Measurements from ENCODE around the gene NUBP1.
"Not testable (repeated sequence)": the region's sequence is repeated elsewhere in the genome, so short reads cannot be mapped to it uniquely, and the experiment has no call there.

The NUBP1 gene

GRCh38 chr16:10765772-10766171, 22.1 kb downstream of the NUBP1 start:
- no peak overlapping the region for H3K27ac ChIP-seq
- no peak for TF ChIP-seq CTCF (conservative IDR thresholded peaks at IDR 0.05)
- TF ChIP-seq ZFX (IDR thresholded peaks at IDR 0.05) = no peak

GRCh38 chr16:10767127-10767526, 23.5 kb downstream of the NUBP1 start:
- TF ChIP-seq ZFX (IDR thresholded peaks at IDR 0.05) (no peak), CTCF (conservative IDR thresholded peaks at IDR 0.05) (no peak)
- H3K27ac ChIP-seq = no peak overlapping the region

DNA sequence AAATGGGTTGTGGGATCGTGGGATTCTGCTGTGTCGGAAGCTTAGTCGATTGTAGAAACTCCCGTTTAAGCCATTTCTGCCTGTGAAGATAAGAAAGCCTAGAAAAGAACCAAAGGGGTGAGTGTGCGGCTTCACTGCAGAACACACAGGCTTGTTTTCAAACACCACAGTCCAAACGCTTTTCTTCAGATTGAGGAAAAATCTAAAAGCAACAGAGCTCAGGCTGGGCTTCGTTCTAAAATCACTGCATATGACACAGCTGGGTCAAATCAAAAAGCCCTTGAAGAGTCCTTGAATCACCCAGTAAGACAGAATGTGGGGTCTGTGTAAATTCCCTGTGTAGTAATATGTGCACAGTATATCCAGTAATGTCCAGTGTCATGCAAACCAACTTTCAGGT, 25.7 kb downstream of the NUBP1 start:
- TF ChIP-seq CTCF (conservative IDR thresholded peaks at IDR 0.05) (no peak), ZFX (IDR thresholded peaks at IDR 0.05) (no peak)
- H3K27ac ChIP-seq = no peak overlapping the region

DNA sequence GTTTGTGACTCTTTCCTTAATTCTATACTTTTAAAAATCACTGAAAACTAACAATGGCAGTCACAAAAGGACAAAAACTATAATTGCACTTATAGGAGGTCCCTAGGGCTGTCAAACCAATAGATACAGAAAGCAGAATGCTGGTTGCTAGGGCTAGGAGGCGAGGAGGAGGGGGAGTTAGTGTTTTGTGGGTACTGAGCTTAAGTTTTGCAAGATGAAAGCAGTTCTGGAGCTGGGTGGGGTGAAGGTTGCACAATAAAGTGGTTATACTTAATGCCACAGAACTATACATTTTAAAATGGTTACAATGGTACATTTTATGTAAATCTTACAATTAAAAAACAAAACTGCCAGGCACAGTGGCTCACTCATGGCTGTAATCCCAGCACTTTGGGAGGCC, 27.3 kb downstream of the NUBP1 start:
- no peak for TF ChIP-seq CTCF (conservative IDR thresholded peaks at IDR 0.05)
- TF ChIP-seq ZFX (IDR thresholded peaks at IDR 0.05) = no peak
- no peak overlapping the region for H3K27ac ChIP-seq

- TF ChIP-seq CTCF (conservative IDR thresholded peaks at IDR 0.05) = no peak
- no peak for TF ChIP-seq ZFX (IDR thresholded peaks at IDR 0.05)
- no peak overlapping the region for H3K27ac ChIP-seq
Observed at GRCh38 chr16:10776280-10776679, 32.6 kb downstream of the NUBP1 start.

DNA sequence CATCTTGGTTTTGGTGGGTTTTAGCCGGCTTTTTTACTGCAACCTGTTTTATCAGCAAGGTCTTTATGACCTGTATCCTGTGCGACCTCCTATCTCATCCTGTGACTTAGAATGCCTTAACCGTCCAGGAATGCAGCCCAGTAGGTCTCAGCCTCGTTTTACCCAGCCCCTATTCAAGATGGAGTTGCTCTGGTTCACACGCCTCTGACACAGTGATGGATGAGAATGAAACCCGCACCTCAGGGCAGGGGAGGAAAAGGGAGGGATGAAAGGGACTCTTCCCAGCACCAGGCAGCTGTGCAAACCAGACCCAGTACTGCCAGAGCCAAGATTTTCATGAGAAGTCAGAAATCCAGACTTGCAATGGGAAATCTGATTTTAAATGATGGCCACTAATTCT, 33.3 kb downstream of the NUBP1 start:
- H3K27ac ChIP-seq = not testable (repeated sequence)

DNA sequence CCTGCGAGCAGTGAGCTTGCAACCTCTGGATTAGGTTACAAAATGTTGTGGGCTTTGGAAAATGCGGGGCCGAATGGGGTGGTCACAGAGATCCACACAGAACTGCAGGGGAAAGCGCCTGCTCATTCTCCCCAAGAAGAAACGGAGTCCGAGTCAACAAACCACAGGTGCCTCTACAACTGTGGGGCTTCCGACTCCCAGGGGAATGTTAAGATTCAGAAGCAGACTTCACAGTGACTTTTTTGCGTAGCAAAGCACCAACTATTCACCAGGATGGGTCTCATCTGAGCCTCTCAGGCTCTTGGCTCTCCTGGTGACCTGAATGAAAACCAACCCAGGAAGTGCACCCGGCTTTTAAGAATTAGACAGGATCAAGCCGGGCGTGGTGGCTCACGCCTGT, 33.7 kb downstream of the NUBP1 start:
- TF ChIP-seq CTCF (conservative IDR thresholded peaks at IDR 0.05) = no peak
- no peak for TF ChIP-seq ZFX (IDR thresholded peaks at IDR 0.05)
- no peak overlapping the region for H3K27ac ChIP-seq

DNA sequence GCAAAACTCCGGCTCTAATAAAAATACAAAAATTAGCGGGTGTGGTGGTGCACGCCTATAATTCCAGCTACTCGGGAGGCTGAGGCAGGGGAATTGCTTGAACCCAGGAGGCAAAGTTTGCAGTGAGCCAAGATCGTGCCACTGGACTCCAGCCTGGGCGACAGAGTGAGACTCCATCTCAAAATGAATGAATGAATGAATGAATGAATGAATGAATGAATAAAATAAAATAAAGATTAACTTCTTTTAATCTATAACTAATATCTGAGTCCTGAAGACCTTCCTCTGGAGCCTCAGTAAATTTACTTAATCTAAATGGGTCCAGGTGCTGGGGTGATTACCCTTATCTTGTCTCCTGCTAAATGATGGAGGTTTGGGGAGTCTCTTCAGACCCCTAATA, 36.3 kb downstream of the NUBP1 start:
- H3K27ac ChIP-seq = not testable (repeated sequence)

DNA sequence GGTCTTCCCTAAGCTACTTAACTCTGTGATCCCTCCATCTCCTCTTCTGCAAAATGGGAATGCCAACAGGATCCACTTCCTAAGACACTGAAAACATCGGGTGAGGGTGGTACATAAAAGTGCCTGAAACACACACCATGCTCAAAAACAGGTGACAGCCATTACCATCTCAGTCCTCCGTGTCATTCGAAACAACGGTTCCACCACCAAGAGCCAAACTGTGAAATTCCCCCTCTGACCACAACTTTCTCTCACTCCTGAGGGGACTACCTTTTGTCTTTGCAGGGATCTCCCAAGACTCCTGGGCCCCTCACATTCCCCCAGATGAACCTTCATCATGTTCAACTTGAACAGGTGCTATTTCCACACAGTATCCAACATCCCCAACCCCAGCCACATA, 37.0 kb downstream of the NUBP1 start:
- TF ChIP-seq ZFX (IDR thresholded peaks at IDR 0.05) (no peak), CTCF (conservative IDR thresholded peaks at IDR 0.05) (no peak)
- no peak overlapping the region for H3K27ac ChIP-seq
